A673 (cell line): ENCODE results near the gene CPAMD8. TPM values are rescaled to one million over a fixed set of nuclear protein-coding genes. Genes with fewer than 3 reads are reported as not detected.

Experiments used
- BruUV-seq: library from RNA; stranded (reverse); fragments of 400-500 nt; replicated peaks from 2 replicates; lab custom pipeline; 2021; lab: Mats Ljungman, UMichigan
- CTCF ChIA-PET: fragments of 300-600 bp; sonication (Branson Sonifier 250); formaldehyde crosslinking; loops from one replicate; lab custom pipeline; 2022; ENCODE audit warnings: antibody characterized with exemption; lab: Charles Lee
- POLR2A ChIA-PET: fragments of 300-600 bp; sonication (Branson Sonifier 250); formaldehyde crosslinking; loops from one replicate; lab custom pipeline; 2022; ENCODE audit warnings: antibody characterized with exemption; ENCODE audit not compliant: low non-redundant PET; lab: Charles Lee
- DNase-seq: peaks from one replicate; pipeline ENCODE4 v3.0.0-alpha.2; 2015; ENCODE audit warnings: low spot score
- H3K27ac ChIP-seq: fragments of 200-600 bp; sonication (generic); 2 replicates; pipeline ENCODE4 v1.5.1; 2016; ENCODE audit warnings: mixed run types, low read depth, mild to moderate bottlenecking, mixed read lengths, antibody characterized with exemption, low read length; ENCODE audit not compliant: poor library complexity, severe bottlenecking
- H3K27me3 ChIP-seq: fragments of 200-600 bp; sonication (generic); replicated peaks from 2 replicates; pipeline ENCODE4 v1.6.1; 2017; ENCODE audit warnings: mixed run types, low read depth, mild to moderate bottlenecking, mixed read lengths, antibody characterized with exemption, low read length; ENCODE audit not compliant: insufficient read depth, poor library complexity
- H3K36me3 ChIP-seq: fragments of 200-600 bp; sonication (generic); 2 replicates; pipeline ENCODE4 v1.6.1; 2016; ENCODE audit warnings: mixed run types, mild to moderate bottlenecking, mixed read lengths, antibody characterized with exemption, low read length; ENCODE audit not compliant: insufficient read depth, poor library complexity, severe bottlenecking
- H3K4me1 ChIP-seq: fragments of 200-600 bp; sonication (generic); 2 replicates; pipeline ENCODE4 v1.6.1; 2017; ENCODE audit warnings: mixed run types, mild to moderate bottlenecking, mixed read lengths, antibody characterized with exemption, low read length; ENCODE audit not compliant: insufficient read depth, poor library complexity, severe bottlenecking
- H3K4me3 ChIP-seq: fragments of 200-600 bp; sonication (generic); 2 replicates; pipeline ENCODE4 v1.5.1; 2016; ENCODE audit warnings: low read depth, mixed run types, mild to moderate bottlenecking, mixed read lengths, low read length; ENCODE audit not compliant: poor library complexity, severe bottlenecking
- H3K9me3 ChIP-seq: fragments of 200-600 bp; sonication (generic); 2 replicates; pipeline ENCODE4 v1.6.1; 2016; ENCODE audit warnings: mixed run types, low read depth, mild to moderate bottlenecking, mixed read lengths, antibody characterized with exemption, low read length; ENCODE audit not compliant: poor library complexity, severe bottlenecking
- CTCF ChIP-seq: fragments of 300-800, 200-600 bp; sonication (generic); conservative IDR thresholded peaks from 2 replicates; pipeline ENCODE4 v1.5.1; 2017; ENCODE audit warnings: low read depth, mild to moderate bottlenecking, antibody characterized with exemption, low read length, moderate library complexity, mixed read lengths
- EZH2 ChIP-seq: fragments of 200-600 bp; sonication (generic); IDR thresholded peaks from 2 replicates; pipeline ENCODE4 v1.6.1; 2017; ENCODE audit warnings: borderline replicate concordance, low read depth, mild to moderate bottlenecking, mixed read lengths, antibody characterized with exemption, low read length; ENCODE audit not compliant: poor library complexity, severe bottlenecking
- intact Hi-C: fragments of 100-400 bp; cut with micrococcal nuclease; formaldehyde crosslinking; loops from one replicate; pipeline ENCODE4 v1.10.0; 2022; ENCODE audit not compliant: unreplicated experiment
- total RNA-seq: library from RNA; stranded (reverse); gene quantifications from 2 replicates; pipeline ENCODE4 v1.2.3, GENCODE V29; 2021

The CPAMD8 gene
- total RNA-seq, 1 experiment from 2014 or later: 0.82 TPM

- H3K27ac ChIP-seq: no peak overlapping the region
- peaks cover 10% of the 10 kb centered on the region for H3K9me3 ChIP-seq
- no peaks in the 10 kb centered on the region for H3K27me3 ChIP-seq
- ChIA-PET CTCF (no interaction called here), POLR2A (no interaction called here)
- TF ChIP-seq CTCF (no peak), EZH2 (no peak)
- peaks cover 58% of the 10 kb centered on the region for H3K36me3 ChIP-seq
- intact Hi-C loops: no loop called here
- no peaks in the 10 kb centered on the region for H3K4me1 ChIP-seq
- no TSS peak for BruUV-seq
- no peak overlapping the region for H3K4me3 ChIP-seq
- no peak for DNase-seq
These were observed 31.6 kb upstream of the CPAMD8 start for GRCh38 chr19:17058236-17058635.

GRCh38 chr19:17055636-17056035, 29.0 kb upstream of the CPAMD8 start:
- Histone ChIP-seq H3K27ac (no peak overlapping the region), H3K4me3 (no peak overlapping the region), H3K36me3 (peaks cover 63% of the 10 kb centered on the region), H3K4me1 (no peaks in the 10 kb centered on the region), H3K27me3 (no peaks in the 10 kb centered on the region), H3K9me3 (peaks cover 10% of the 10 kb centered on the region)
- ChIA-PET POLR2A (no interaction called here), CTCF (interaction anchor here (0.6 kb wide), 1 partner anchor 132 kb away, joined by 3 read pairs; no protein-coding TSS in a partner anchor)
- no TSS peak for BruUV-seq
- intact Hi-C loops: no loop called here
- DNase-seq: no peak
- no peak for TF ChIP-seq CTCF
- no peak for TF ChIP-seq EZH2

- Histone ChIP-seq H3K27me3 (no peaks in the 10 kb centered on the region), H3K4me3 (no peak overlapping the region), H3K27ac (no peak overlapping the region), H3K9me3 (peaks cover 10% of the 10 kb centered on the region), H3K4me1 (no peaks in the 10 kb centered on the region), H3K36me3 (peaks cover 63% of the 10 kb centered on the region)
- intact Hi-C loops: no loop called here
- ChIA-PET CTCF (no interaction called here), POLR2A (interaction anchor here (0.5 kb wide), 1 partner anchor 173 kb away, joined by 5 read pairs; no protein-coding TSS in a partner anchor)
- no peak for TF ChIP-seq EZH2
- no peak for TF ChIP-seq CTCF
- DNase-seq: no peak
- BruUV-seq: no TSS peak
These were observed 28.1 kb upstream of the CPAMD8 start for GRCh38 chr19:17054746-17055145.
